Loucy (cell line): ENCODE measurements around the gene CAMTA1.

Source experiments
- H2AFZ ChIP-seq: fragments of 200-600 bp; sonication (generic); 2 replicates; pipeline ENCODE4 v1.6.0; 2016; ENCODE audit warnings: antibody characterized with exemption, mild to moderate bottlenecking, low read length, moderate library complexity
- H3F3A ChIP-seq: fragments of 200-600 bp; 2 replicates; pipeline ENCODE4 v1.6.0; 2016; ENCODE audit warnings: antibody characterized with exemption, low read depth, mild to moderate bottlenecking
- H3K27me3 ChIP-seq: fragments of 200-600 bp; sonication (generic); 2 replicates; pipeline ENCODE4 v1.6.1; 2014; ENCODE audit warnings: low read length, mild to moderate bottlenecking; ENCODE audit not compliant: insufficient read depth, poor library complexity, severe bottlenecking
- H3K36me3 ChIP-seq: fragments of 200-600 bp; sonication (generic); 2 replicates; pipeline ENCODE4 v1.6.1; 2016; ENCODE audit warnings: low read length; ENCODE audit not compliant: insufficient read depth
- H3K4me1 ChIP-seq: fragments of 200-600 bp; sonication (generic); 2 replicates; pipeline ENCODE4 v1.5.1; 2014; ENCODE audit warnings: low read length, mild to moderate bottlenecking; ENCODE audit not compliant: insufficient read depth, poor library complexity, severe bottlenecking
- H3K4me2 ChIP-seq: fragments of 200-600 bp; sonication (generic); 2 replicates; pipeline ENCODE4 v1.6.0; 2014; ENCODE audit warnings: antibody characterized with exemption, low read length, low read depth, mild to moderate bottlenecking; ENCODE audit not compliant: poor library complexity, severe bottlenecking
- H3K4me3 ChIP-seq: fragments of 200-600 bp; sonication (generic); 2 replicates; pipeline ENCODE4 v1.5.1; 2014; ENCODE audit warnings: low read length, mild to moderate bottlenecking, mixed read lengths; ENCODE audit not compliant: poor library complexity, severe bottlenecking
- H3K79me2 ChIP-seq: fragments of 200-600 bp; sonication (generic); 2 replicates; pipeline ENCODE4 v1.6.1; 2014; ENCODE audit warnings: low read length; ENCODE audit not compliant: insufficient read depth
- H3K9ac ChIP-seq: fragments of 200-600 bp; sonication (generic); 2 replicates; pipeline ENCODE4 v1.6.0; 2014; ENCODE audit warnings: mild to moderate bottlenecking, low read depth, low read length, moderate library complexity; ENCODE audit not compliant: poor library complexity, severe bottlenecking
- H3K9me2 ChIP-seq: fragments of 200-600 bp; sonication (generic); replicated peaks from 2 replicates; pipeline ENCODE4 v1.6.1; 2016; ENCODE audit warnings: low read depth, low read length, mixed read lengths
- H3K9me3 ChIP-seq: fragments of 200-600 bp; sonication (generic); 2 replicates; pipeline ENCODE4 v1.6.1; 2014; ENCODE audit warnings: mild to moderate bottlenecking, antibody characterized with exemption, low read length, low read depth; ENCODE audit not compliant: insufficient read depth
- H4K20me1 ChIP-seq: fragments of 200-600 bp; sonication (generic); 2 replicates; pipeline ENCODE4 v1.6.0; 2014; ENCODE audit warnings: antibody characterized with exemption, low read length, mild to moderate bottlenecking; ENCODE audit not compliant: insufficient read depth, poor library complexity, severe bottlenecking
- CTCF ChIP-seq: fragments of 200-600 bp; sonication (generic); conservative IDR thresholded peaks from 2 replicates; pipeline ENCODE4 v1.5.1; 2014; ENCODE audit warnings: mild to moderate bottlenecking, antibody characterized with exemption, low read length
- EZH2phosphoT487 ChIP-seq: fragments of 200-600 bp; IDR thresholded peaks from 2 replicates; pipeline ENCODE4 v1.6.1; 2018; ENCODE audit warnings: antibody characterized with exemption, mild to moderate bottlenecking, moderate library complexity, borderline replicate concordance

CAMTA1 gene

DNA sequence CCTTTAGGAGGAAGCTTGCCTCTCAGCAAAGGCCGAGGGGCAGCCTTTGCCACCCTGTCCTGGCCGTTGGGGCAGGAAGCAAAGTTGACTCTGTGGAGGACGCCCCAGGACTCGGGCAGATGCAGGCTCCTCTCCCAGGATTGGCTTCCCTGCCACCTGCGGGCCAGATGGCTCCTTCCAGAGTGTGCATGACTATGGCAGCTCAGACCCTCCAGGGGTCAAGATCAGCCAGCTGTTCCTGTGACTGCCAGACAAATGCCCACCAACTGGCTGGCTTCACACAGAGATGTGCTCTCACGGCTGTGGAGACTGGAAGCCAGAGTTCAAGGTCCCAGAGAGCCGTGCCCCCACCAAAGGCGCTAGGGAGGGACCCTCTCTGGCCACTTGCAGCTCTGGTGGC, 898.9 kb downstream of the CAMTA1 start:
- TF ChIP-seq EZH2phosphoT487 (no peak), CTCF (no peak)
- no peaks in the 10 kb centered on the region for H3K27me3 ChIP-seq
- H4K20me1 ChIP-seq: no peaks in the 10 kb centered on the region
- no peaks in the 10 kb centered on the region for H3K9me3 ChIP-seq
- no peak overlapping the region for H3K4me3 ChIP-seq
- no peak overlapping the region for H2AFZ ChIP-seq
- H3K9ac ChIP-seq: no peak overlapping the region
- H3K36me3 ChIP-seq: no peaks in the 10 kb centered on the region
- H3K79me2 ChIP-seq: no peaks in the 10 kb centered on the region
- H3K4me1 ChIP-seq: no peaks in the 10 kb centered on the region
- H3K9me2 ChIP-seq: no peaks in the 10 kb centered on the region
- H3F3A ChIP-seq: no peaks in the 10 kb centered on the region
- H3K4me2 ChIP-seq: no peak overlapping the region

GRCh38 chr1:7684861-7685635, 899.8 kb downstream of the CAMTA1 start:
- no peak overlapping the region for H2AFZ ChIP-seq
- H3K9me2 ChIP-seq: no peaks in the 10 kb centered on the region
- TF ChIP-seq CTCF (no peak), EZH2phosphoT487 (no peak)
- no peaks in the 10 kb centered on the region for H4K20me1 ChIP-seq
- H3K4me1 ChIP-seq: no peaks in the 10 kb centered on the region
- H3K79me2 ChIP-seq: no peaks in the 10 kb centered on the region
- H3K9ac ChIP-seq: no peak overlapping the region
- H3K36me3 ChIP-seq: no peaks in the 10 kb centered on the region
- H3F3A ChIP-seq: no peaks in the 10 kb centered on the region
- H3K4me3 ChIP-seq: no peak overlapping the region
- H3K27me3 ChIP-seq: no peaks in the 10 kb centered on the region
- no peak overlapping the region for H3K4me2 ChIP-seq
- no peaks in the 10 kb centered on the region for H3K9me3 ChIP-seq

- Histone ChIP-seq H3K79me2 (no peaks in the 10 kb centered on the region), H3K9ac (no peak overlapping the region), H3K4me1 (no peaks in the 10 kb centered on the region), H3K4me2 (no peak overlapping the region), H3K4me3 (no peak overlapping the region), H3F3A (no peaks in the 10 kb centered on the region), H3K9me2 (no peaks in the 10 kb centered on the region), H2AFZ (no peak overlapping the region), H3K9me3 (no peaks in the 10 kb centered on the region; the same call in 1 of the 2 replicates), H4K20me1 (no peaks in the 10 kb centered on the region), H3K27me3 (no peaks in the 10 kb centered on the region), H3K36me3 (no peaks in the 10 kb centered on the region)
- TF ChIP-seq CTCF: no peak
- no peak for TF ChIP-seq EZH2phosphoT487
These were observed 901.1 kb downstream of the CAMTA1 start for GRCh38 chr1:7686301-7686850.
